ENCODE results near the gene INVS.
A peak's percentile ranks its signal among the peaks of the same experiment; 100 is the strongest.
"Not testable (repeated sequence)": the region's sequence is repeated elsewhere in the genome, so short reads cannot be mapped to it uniquely, and the experiment has no call there.

The INVS gene

DNA sequence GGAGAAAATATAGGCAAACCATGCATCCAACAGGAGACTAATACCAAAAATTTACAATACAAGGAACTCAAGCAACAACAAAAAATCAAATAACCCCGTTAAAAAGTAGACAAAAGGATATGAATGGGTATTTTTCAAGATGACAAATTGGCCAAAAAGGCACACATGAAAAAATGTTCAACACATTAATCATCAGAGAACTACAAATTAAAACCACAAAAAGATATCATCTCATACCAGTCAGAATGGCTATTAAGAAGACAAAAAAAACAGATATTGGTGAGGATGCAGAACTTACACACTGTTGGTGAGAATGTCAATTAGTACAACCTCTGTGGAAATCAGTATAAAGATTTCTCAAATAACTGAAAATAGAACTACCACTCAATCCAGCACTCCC is 218.7 kb downstream of the INVS start:
- H3K4me3 ChIP-seq (ENCODE audit: low read length) = no peak overlapping the region
- TF ChIP-seq, protein P1, sequence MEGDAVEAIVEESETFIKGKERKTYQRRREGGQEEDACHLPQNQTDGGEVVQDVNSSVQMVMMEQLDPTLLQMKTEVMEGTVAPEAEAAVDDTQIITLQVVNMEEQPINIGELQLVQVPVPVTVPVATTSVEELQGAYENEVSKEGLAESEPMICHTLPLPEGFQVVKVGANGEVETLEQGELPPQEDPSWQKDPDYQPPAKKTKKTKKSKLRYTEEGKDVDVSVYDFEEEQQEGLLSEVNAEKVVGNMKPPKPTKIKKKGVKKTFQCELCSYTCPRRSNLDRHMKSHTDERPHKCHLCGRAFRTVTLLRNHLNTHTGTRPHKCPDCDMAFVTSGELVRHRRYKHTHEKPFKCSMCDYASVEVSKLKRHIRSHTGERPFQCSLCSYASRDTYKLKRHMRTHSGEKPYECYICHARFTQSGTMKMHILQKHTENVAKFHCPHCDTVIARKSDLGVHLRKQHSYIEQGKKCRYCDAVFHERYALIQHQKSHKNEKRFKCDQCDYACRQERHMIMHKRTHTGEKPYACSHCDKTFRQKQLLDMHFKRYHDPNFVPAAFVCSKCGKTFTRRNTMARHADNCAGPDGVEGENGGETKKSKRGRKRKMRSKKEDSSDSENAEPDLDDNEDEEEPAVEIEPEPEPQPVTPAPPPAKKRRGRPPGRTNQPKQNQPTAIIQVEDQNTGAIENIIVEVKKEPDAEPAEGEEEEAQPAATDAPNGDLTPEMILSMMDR (conservative IDR thresholded peaks at IDR 0.05; ENCODE audit: low read depth, low read length) = no peak
- DNase-seq (ENCODE audit: low read depth) = no peak

DNA sequence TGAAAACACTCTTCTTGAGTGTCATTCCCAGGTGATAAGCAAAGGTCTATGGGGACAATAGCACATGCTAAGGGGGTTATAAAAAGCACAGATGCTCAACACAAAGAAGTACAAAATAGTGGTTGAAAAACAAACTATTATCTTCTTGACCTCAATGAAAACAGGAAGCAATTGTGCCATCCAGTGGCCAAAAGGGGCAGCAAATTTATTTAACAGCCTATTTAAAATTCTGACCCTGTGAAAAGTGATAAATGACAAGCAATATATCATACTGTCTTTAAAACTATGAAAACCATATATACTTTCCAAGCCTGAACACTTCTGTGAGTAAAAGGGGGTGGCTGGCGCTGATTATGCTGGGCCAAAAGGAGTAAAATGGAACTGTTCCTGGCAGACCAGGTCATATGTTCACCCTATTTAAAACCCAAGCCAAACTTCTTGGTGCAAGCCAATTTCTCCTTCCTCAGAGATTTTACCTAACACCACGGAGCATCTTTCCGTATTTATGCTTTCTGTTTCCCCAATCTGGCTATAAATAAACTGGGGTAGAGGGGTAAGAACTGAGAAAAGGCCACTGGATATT is 224.0 kb downstream of the INVS start:
- no peak for DNase-seq (ENCODE audit: low read depth)
- no peak overlapping the region for H3K4me3 ChIP-seq (ENCODE audit: low read length)

DNA sequence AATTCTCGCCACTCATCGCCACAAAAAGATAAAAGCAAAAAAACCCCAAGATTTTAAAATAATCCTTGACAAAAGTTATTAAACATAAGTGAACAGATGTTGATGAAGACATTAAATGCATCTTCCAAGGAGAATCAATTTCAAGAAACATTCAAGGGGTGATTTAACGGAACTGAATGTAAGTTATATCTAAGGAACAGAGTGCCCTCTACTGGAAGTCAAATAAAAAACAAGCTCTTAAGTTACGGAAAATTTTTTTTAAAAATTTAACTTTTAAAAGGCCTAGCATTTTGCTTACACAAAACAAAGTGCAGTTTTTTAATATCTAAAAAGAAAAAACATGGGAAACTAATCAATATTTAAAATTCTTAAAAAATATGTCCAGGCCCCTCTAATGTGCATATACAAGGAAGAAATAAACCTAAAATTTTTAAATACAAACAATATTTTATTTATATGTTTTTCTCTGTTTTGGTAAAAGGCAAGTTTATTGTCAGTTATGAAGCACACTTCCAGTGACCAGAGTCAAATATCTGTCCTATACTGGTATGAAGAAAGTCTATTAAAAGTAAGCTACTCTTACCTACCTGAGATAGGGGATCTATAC is 225.7 kb downstream of the INVS start:
- no peak overlapping the region for H3K4me3 ChIP-seq (ENCODE audit: low read length)
- TF ChIP-seq, protein P1 (conservative IDR thresholded peaks at IDR 0.05; ENCODE audit: low read depth, low read length) = peak; percentile 43
- DNase-seq (ENCODE audit: low read depth) = no peak

More for the DNA sequence above, 224.0 kb downstream of the INVS start:
- TF ChIP-seq, protein P1 (conservative IDR thresholded peaks at IDR 0.05; ENCODE audit: low read depth, low read length) = peak; percentile 71

DNA sequence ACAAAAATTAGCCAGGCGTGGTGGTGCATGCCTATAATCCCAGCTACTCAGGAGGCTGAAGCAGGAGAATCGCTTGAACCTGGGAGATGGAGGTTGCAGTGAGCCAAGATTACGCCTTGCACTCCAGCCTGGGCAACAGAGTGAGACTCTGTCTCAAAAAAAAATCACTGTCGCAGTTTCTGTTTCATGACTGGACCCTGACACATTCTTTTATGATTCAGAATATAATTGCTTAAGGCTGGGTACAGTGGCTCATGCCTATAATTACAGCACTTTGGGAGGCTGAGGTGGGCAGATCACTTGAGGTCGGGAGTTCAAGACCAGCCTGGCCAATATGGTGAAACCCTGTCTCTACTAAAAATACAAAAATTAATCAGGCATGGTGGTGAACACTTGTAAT is 239.7 kb downstream of the INVS start:
- H3K4me3 ChIP-seq (ENCODE audit: low read length); DNase-seq (ENCODE audit: low read depth): not testable (repeated sequence)

DNA sequence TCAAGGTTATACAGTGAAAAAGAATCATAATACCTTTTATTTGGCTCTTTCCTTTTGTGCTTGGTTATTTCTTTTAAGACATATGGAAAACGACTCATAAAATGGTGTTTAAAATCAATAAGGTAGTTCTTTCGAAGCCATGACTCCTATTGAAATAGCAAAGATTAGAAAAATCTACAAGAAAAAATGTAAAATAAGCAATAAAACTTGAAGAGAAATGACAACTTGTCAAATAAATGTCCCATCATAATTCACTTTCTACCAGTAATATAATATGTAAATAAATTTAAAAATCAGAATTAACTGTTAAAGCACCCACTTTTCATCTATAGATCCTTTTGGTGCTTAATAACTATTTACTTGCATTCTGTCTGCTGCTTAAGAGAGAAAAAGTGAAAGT is 241.2 kb downstream of the INVS start:
- TF ChIP-seq, protein P1 (conservative IDR thresholded peaks at IDR 0.05; ENCODE audit: low read depth, low read length) = no peak
- no peak overlapping the region for H3K4me3 ChIP-seq (ENCODE audit: low read length)
- no peak for DNase-seq (ENCODE audit: low read depth)

DNA sequence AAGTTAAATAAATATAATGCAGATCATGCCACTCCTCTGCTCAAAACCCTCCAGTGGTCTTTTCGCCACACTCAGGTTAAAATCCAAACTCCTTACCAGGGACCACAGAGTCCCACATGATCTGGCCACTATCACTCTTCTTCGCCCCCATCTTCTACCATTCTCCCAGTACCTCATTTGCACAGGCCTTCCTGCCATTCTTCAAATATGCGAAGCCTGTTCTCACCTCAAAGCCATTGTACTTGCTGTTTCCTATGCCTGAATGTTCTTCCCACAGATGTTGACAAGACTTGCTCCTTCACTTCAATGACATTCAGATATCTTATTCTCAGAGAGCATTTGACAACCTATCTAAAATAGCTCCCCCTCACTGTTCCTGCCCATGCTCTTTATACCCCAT is 242.8 kb downstream of the INVS start:
- no peak overlapping the region for H3K4me3 ChIP-seq (ENCODE audit: low read length)
- DNase-seq (ENCODE audit: low read depth) = no peak
- TF ChIP-seq, protein P1 (conservative IDR thresholded peaks at IDR 0.05; ENCODE audit: low read depth, low read length) = no peak

DNA sequence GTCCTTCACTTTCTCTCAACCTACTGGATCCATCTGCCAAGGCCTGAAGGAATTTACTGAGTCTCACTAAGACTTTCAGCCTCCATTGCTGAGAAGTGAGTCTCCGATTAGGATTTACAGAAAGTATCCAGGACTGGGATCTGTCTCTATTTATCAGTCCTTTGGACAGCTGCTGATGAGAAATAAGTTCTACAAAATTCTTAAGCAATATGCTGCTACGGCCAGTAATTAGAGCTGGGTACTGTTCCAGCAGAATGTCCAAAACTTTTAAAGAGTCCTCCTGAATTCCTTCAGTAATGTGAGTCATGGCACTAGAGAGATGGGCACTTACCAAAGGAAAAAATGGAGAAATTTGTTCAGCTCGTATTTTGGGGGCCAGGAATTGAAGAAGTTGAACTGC is 247.8 kb downstream of the INVS start:
- TF ChIP-seq, protein P1 (conservative IDR thresholded peaks at IDR 0.05; ENCODE audit: low read depth, low read length) = no peak
- H3K4me3 ChIP-seq (ENCODE audit: low read length) = no peak overlapping the region
- DNase-seq (ENCODE audit: low read depth) = no peak

Measured in retinal pigment epithelial cell (primary cell).